ENCODE results near the gene CLEC9A. TPM values are rescaled to one million over a fixed set of nuclear protein-coding genes. Genes with fewer than 3 reads are reported as not detected.

Gene CLEC9A
- total and polyA plus RNA-seq, 9 of the 15 experiments (the other 6 are each of a cell fraction or from before 2014, with no cell fraction given) = not detected

- no peaks in the 10 kb centered on the region for H4K20me1 ChIP-seq (replicated peaks; ENCODE audit: control insufficient read depth, insufficient read depth, low read length)
- no TSS peak for BruUV-seq (replicated peaks)
- intact Hi-C loops (cut with micrococcal nuclease) (no loop called here), in situ Hi-C loops (cut with MboI) (no loop called here)
- H3K9ac ChIP-seq (ENCODE audit: insufficient read depth in 1 of 2, low read depth in 2 of 2, low read length in 2 of 2) = no peak overlapping the region
- CTCF ChIA-PET (ENCODE audit: low intra/inter-chr PET ratio) = no interaction called here
- no peaks in the 10 kb centered on the region for H3K9me1 ChIP-seq (ENCODE audit: control insufficient read depth, insufficient read depth, low read length)
- FAIRE-seq (no peak), DNase-seq (ENCODE audit: extremely low read depth in 1 of 4, low spot score in 3 of 4) (no peak), ATAC-seq (no peak)
- H3K27me3 ChIP-seq (ENCODE audit: control insufficient read depth in 2 of 2, insufficient read depth in 2 of 2, low read length in 2 of 2) = peaks cover 0 to 5% of the 10 kb centered on the region in 2 experiments; a peak in 2 of 5 replicates
- H3K36me3 ChIP-seq (ENCODE audit: control insufficient read depth, insufficient read depth, low read length) = no peaks in the 10 kb centered on the region
- POLR2A ChIA-PET = no interaction called here
- H3K27ac ChIP-seq (ENCODE audit: extremely low read depth, low read depth, low read length) = no peak overlapping the region
- no peak overlapping the region for H3K4me3 ChIP-seq
- no peaks in the 10 kb centered on the region for H3K9me3 ChIP-seq (replicated peaks; ENCODE audit: control insufficient read depth, insufficient read depth, low read depth, low read length)
- TF ChIP-seq SRSF1 (IDR thresholded peaks at IDR 0.05; ENCODE audit: low read depth, low read length) (no peak), U2AF1 (optimal IDR thresholded peaks at IDR 0.05; ENCODE audit: low read depth, low read length) (no peak), NFE2 (IDR thresholded peaks at IDR 0.05; ENCODE audit: low read depth) (no peak), ATF6 (CRISPR knock-in tag; IDR thresholded peaks at IDR 0.05) (no peak), ZBTB9 (CRISPR knock-in tag; IDR thresholded peaks at IDR 0.05) (no peak)
- H3K4me1 ChIP-seq (replicated peaks in 1 of 2; ENCODE audit: control insufficient read depth in 2 of 2, insufficient read depth in 2 of 2, low read length in 2 of 2) = no peaks in the 10 kb centered on the region
- no peaks in the 10 kb centered on the region for H3K79me2 ChIP-seq (ENCODE audit: control insufficient read depth, insufficient read depth, low read length)
- H3K4me2 ChIP-seq (ENCODE audit: insufficient read depth, low read length) = no peak overlapping the region
- H2AFZ ChIP-seq (ENCODE audit: low read depth, low read length) = no peak overlapping the region
- WGBS (ENCODE audit: insufficient coverage, low coverage, missing lambda C conversion rate) = 1% methylated on average over 7 of the region's 8 CpGs
Measured at GRCh38 chr12:10088955-10089900, 58.7 kb downstream of the CLEC9A start.
